Fibroblast of lung (primary cell): ENCODE measurements around the gene WNT9A. TPM values are rescaled to one million over a fixed set of nuclear protein-coding genes. Genes with fewer than 3 reads are reported as not detected.

Source experiments
- DNase-seq, 2 donors: peaks; one replicate each; pipeline versions ENCODE4 v3.0.0 to v3.0.0-alpha.2; 2010; ENCODE audit warnings: low read depth in 2 of 2
- H2AFZ ChIP-seq: 2 replicates; pipeline ENCODE4 v1.5.1; 2012; ENCODE audit warnings: low read length, control low read depth, inconsistent platforms
- H3K27ac ChIP-seq: 2 replicates; pipeline ENCODE4 v1.5.1; 2011; ENCODE audit warnings: low read length, control low read depth; ENCODE audit not compliant: insufficient read depth
- H3K27me3 ChIP-seq: 2 replicates; pipeline ENCODE4 v1.5.1; 2011; ENCODE audit warnings: mild to moderate bottlenecking, low read length; ENCODE audit not compliant: control insufficient read depth, insufficient read depth
- H3K36me3 ChIP-seq: 2 replicates; pipeline ENCODE4 v1.5.1; 2011; ENCODE audit warnings: low read length; ENCODE audit not compliant: control insufficient read depth, insufficient read depth
- H3K4me1 ChIP-seq: 2 replicates; pipeline ENCODE4 v1.5.1; 2011; ENCODE audit warnings: low read length; ENCODE audit not compliant: control insufficient read depth, insufficient read depth; ENCODE audit errors: extremely low read depth
- H3K4me2 ChIP-seq: 2 replicates; pipeline ENCODE4 v1.5.1; 2011; ENCODE audit warnings: low read length, control low read depth; ENCODE audit not compliant: insufficient read depth; ENCODE audit errors: extremely low read depth
- H3K4me3 ChIP-seq, 4 experiments: fragments of 200-600 bp in 1 of 4; sonication (generic) in 1 of 4; replicated peaks in 1 of 4; 2 replicates each; pipeline ENCODE4 v1.5.1; 2011 to 2016; ENCODE audit warnings: low read length in 4 of 4, low read depth in 3 of 4, mild to moderate bottlenecking in 3 of 4, control low read depth in 2 of 4, inconsistent platforms in 1 of 4, mixed read lengths in 1 of 4; ENCODE audit not compliant: insufficient read depth in 1 of 4; ENCODE audit errors: control extremely low read depth in 1 of 4
- H3K79me2 ChIP-seq: 2 replicates; pipeline ENCODE4 v1.5.1; 2012; ENCODE audit warnings: mild to moderate bottlenecking, low read length, inconsistent platforms; ENCODE audit not compliant: control insufficient read depth, insufficient read depth
- H3K9ac ChIP-seq: 2 replicates; pipeline ENCODE4 v1.5.1; 2011; ENCODE audit warnings: mild to moderate bottlenecking, low read length, control low read depth; ENCODE audit not compliant: insufficient read depth
- H3K9me3 ChIP-seq: 2 replicates; pipeline ENCODE4 v1.5.1; 2012; ENCODE audit warnings: low read depth, low read length; ENCODE audit not compliant: control insufficient read depth, insufficient read depth
- H4K20me1 ChIP-seq: 2 replicates; pipeline ENCODE4 v1.5.1; 2011; ENCODE audit warnings: low read length; ENCODE audit not compliant: control insufficient read depth, insufficient read depth; ENCODE audit errors: extremely low read depth
- EZH2 ChIP-seq: IDR thresholded peaks from 2 replicates; pipeline ENCODE4 v1.5.1; 2012; ENCODE audit warnings: low read length, control low read depth, mild to moderate bottlenecking; ENCODE audit errors: missing control alignments
- polyA plus RNA-seq, 2 donors: library from polyadenylated mRNA; depleted of rRNA in 1 of 2; stranded (reverse) in 1 of 2; unstranded in 1 of 2; fragments of >200 nt; gene quantifications; 2 replicates each; pipeline ENCODE4 v1.2.1, GENCODE V29; 2011 to 2012; ENCODE audit warnings: missing spikeins in 1 of 2
- total RNA-seq: library from RNA; depleted of rRNA; stranded (reverse); fragments of >200 nt; gene quantifications from 2 replicates; pipeline ENCODE4 v1.2.1, GENCODE V29; 2014
- TF ChIP-seq, protein P1 (sequence below), 2 donors: IDR thresholded peaks in 1 of 2; conservative IDR thresholded peaks in 1 of 2; 1 replicate in 1 of 2; 2 replicates in 1 of 2; pipeline ENCODE4 v1.5.1; 2011 to 2012; ENCODE audit warnings: low read length in 2 of 2, control low read depth in 1 of 2, inconsistent platforms in 1 of 2, low read depth in 1 of 2, mild to moderate bottlenecking in 1 of 2

Gene WNT9A
- total and polyA plus RNA-seq, 2 donors (not counting 1 experiment from before 2014, with no cell fraction given), result 1.0 to 5.3 TPM

DNA sequence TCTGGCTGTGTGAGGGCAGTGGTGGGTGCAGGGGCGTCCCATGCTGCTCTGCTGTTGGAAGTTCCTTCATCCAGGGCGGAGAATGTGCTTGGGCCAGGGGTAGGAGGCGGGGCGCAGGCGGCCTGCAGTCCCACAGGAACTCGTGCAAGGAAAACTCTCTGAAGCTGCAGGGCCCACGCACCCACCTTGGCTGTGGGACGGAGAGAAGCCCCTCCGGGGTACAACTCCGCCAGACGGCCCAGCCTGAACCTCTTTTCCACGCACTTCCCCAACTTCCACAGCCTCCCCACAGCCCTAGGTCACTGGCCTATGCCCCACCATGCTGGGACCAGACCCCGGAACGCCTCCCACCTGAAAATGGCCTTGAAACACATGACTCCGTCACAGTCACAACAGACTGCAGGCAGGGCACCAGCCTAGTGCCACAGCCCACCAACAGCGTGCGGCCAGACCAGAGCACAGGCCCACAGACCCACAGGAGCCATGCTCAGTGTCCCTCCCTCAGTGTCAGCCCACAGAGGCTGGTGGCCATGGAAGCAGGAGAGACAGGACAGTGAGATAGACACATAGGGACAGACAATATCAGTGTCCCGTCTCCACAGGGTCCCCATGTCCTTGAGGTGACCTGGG lies 47.8 kb downstream of the WNT9A start:
- Histone ChIP-seq H3K36me3 (no peaks in the 10 kb centered on the region), H3K4me3 (no peak overlapping the region), H3K27me3 (no peaks in the 10 kb centered on the region), H4K20me1 (no peaks in the 10 kb centered on the region), H3K9ac (no peak overlapping the region), H3K4me1 (no peaks in the 10 kb centered on the region), H3K4me2 (no peak overlapping the region), H3K9me3 (no peaks in the 10 kb centered on the region), H3K27ac (no peak overlapping the region), H2AFZ (no peak overlapping the region), H3K79me2 (no peaks in the 10 kb centered on the region)
- DNase-seq, result no peak
- TF ChIP-seq EZH2, result no peak
- TF ChIP-seq, protein P1, sequence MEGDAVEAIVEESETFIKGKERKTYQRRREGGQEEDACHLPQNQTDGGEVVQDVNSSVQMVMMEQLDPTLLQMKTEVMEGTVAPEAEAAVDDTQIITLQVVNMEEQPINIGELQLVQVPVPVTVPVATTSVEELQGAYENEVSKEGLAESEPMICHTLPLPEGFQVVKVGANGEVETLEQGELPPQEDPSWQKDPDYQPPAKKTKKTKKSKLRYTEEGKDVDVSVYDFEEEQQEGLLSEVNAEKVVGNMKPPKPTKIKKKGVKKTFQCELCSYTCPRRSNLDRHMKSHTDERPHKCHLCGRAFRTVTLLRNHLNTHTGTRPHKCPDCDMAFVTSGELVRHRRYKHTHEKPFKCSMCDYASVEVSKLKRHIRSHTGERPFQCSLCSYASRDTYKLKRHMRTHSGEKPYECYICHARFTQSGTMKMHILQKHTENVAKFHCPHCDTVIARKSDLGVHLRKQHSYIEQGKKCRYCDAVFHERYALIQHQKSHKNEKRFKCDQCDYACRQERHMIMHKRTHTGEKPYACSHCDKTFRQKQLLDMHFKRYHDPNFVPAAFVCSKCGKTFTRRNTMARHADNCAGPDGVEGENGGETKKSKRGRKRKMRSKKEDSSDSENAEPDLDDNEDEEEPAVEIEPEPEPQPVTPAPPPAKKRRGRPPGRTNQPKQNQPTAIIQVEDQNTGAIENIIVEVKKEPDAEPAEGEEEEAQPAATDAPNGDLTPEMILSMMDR (conservative IDR thresholded peaks at IDR 0.05 in 1 of 2, IDR thresholded peaks at IDR 0.05 in 1 of 2; ENCODE audit: low read depth in 1 of 2, low read length in 2 of 2), result no peak

DNA sequence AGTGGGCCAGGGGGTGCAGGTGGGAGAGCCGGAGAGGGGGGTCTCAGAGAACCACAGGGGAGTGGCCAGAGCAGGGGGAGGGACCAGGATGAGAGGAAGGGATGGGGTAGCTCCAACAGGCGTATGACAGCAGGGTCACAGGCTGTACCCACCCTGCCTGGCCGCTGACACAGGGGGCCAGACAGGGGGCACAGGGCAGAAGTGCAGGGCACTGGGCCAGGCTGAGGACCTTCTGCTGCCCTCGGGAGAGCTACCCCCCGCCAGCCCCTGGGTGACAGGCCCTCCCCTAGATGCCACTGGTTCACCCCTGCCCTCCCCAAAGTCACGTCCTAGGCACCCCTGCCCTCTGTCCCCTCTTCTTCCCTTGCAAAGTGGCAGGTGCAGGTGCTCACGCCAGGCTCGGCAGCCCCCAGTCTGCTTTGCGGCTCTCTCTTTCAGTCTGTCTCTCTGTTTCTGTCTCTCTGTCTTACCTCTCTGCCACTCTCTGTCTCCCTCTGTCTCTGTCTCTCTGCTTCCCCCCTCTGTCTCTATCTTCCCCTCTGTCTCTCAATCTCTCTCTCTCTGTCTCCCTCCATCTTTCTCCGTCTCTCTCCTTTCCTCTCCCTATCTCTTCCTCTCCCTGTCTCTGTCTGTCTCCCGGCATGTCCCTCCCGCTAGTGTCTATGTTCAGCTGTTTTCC lies 48.5 kb downstream of the WNT9A start:
- Histone ChIP-seq H3K4me3 (no peak overlapping the region), H3K36me3 (no peaks in the 10 kb centered on the region), H3K79me2 (no peaks in the 10 kb centered on the region), H3K27me3 (no peaks in the 10 kb centered on the region), H3K9me3 (no peaks in the 10 kb centered on the region), H3K27ac (no peak overlapping the region), H3K9ac (no peak overlapping the region), H3K4me1 (no peaks in the 10 kb centered on the region), H4K20me1 (no peaks in the 10 kb centered on the region), H2AFZ (no peak overlapping the region), H3K4me2 (no peak overlapping the region)
- no peak for DNase-seq
- TF ChIP-seq EZH2, result no peak
- TF ChIP-seq, protein P1 (conservative IDR thresholded peaks at IDR 0.05 in 1 of 2, IDR thresholded peaks at IDR 0.05 in 1 of 2; ENCODE audit: low read depth in 1 of 2, low read length in 2 of 2), result no peak

DNA sequence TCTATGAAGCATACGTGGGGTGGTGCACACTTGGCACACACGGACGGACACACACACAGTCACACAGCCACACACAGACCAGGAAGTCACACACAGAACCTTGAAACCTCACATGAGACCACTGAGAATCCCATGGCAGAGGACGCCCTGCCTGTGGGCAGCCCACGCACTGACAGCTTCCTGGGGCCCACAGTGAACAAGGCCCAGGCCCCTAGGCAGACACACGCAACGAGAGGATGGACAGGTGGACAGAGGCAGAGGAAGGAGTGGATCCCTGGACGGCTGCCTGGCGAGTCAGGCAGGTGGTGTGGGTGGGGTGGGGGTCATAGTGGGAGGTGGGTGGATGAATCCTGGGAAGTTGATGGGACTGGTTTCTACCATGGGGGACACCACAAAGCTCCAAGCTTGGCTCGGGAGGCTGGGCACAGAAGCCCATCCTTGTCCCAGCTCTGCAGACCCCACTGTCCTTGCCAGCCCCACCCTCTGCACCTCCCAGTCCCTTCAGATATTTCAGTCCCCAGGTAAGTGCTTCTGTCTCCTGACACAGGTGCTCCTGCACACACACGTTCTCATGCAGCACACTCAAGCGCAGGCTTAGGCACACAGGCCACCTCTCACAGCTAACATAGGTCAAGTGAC lies 49.1 kb downstream of the WNT9A start:
- H3K4me3 ChIP-seq, result no peak overlapping the region
- no peak for TF ChIP-seq EZH2
- TF ChIP-seq, protein P1 (conservative IDR thresholded peaks at IDR 0.05 in 1 of 2, IDR thresholded peaks at IDR 0.05 in 1 of 2; ENCODE audit: low read depth in 1 of 2, low read length in 2 of 2), result no peak
- no peak overlapping the region for H3K4me2 ChIP-seq
- no peaks in the 10 kb centered on the region for H3K4me1 ChIP-seq
- H3K9ac ChIP-seq, result no peak overlapping the region
- no peaks in the 10 kb centered on the region for H4K20me1 ChIP-seq
- no peaks in the 10 kb centered on the region for H3K36me3 ChIP-seq
- no peaks in the 10 kb centered on the region for H3K27me3 ChIP-seq
- H3K9me3 ChIP-seq, result no peaks in the 10 kb centered on the region
- no peak overlapping the region for H3K27ac ChIP-seq
- no peak for DNase-seq
- no peak overlapping the region for H2AFZ ChIP-seq
- H3K79me2 ChIP-seq, result no peaks in the 10 kb centered on the region
